ENCODE results near the gene LYZ.

DNA sequence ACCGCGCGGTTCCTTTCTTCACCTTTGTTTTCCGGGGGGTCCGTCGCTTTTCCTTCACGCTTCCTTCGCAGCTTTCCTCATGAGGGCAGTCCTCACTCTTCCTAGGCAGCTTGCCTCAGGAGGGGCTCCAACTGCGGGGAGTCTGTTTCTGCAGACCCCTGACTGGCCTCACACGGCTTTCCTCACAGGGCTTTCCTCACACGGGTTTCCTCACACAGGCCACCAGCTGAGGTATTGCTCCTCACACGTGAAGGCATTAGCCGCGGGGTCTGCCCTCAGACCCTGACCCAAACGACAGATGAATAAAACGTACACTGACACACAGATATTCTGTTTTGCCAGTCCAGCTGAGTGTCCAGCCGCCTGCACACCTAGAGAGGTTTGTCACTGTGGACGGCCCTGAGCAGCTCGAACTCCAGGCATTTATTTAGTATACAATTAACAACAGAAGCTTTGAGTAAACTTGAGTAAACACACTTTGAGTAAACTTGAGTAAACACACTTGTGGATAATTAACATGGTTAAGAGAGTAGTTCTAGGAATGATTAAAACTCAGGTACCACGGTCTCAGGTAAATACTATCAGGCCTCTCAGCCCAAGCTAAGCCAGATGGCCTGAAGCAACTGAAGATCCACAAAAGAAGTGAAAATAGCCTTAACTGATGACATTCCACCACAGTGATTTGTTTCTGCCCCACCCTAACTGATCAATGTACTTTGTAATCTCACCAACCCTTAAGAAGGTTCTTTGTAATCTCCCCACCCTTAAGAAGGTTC lies 16.1 kb upstream of the LYZ start:
- TF ChIP-seq EZH2phosphoT487 (IDR thresholded peaks at IDR 0.05; ENCODE audit: insufficient read depth, low read depth) (no peak), EZH2 (IDR thresholded peaks at IDR 0.05; ENCODE audit: insufficient read depth, poor library complexity, severe bottlenecking) (no peak)
